HG02852 (cell line): ENCODE results near the gene TAS1R3.
A peak's percentile ranks its signal among the peaks of the same experiment; 100 is the strongest.

Experiments
- ATAC-seq: cut with Tn5 transposase; IDR thresholded peaks from one replicate; pipeline ENCODE4 v1.9.1; 2021; ENCODE audit warnings: mild to moderate bottlenecking, moderate library complexity; ENCODE audit not compliant: unreplicated experiment

The TAS1R3 gene

DNA sequence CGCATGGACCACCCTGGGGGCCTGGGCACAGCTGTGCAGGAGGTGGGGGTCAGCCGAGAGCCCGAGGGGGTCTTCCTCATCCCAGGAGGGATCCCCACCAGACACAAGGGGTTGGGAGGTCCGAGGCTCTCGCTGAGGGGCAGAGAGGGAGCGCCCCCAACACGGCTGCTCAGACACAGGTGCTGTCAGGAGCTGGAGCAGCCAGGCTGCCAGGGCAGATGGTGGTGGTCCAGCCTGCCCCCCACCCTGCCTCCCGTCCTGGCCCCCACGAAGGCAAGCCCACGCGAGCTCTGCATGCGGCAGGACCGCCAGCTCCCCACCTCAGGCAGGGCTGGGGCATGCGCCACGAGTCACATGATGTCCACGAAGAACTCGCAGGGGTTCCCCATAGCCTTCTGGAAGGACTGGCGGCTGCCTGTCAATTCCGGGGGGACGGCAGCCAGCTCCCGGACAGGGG is 4.7 kb downstream of the TAS1R3 start:
- ATAC-seq = no peak

DNA sequence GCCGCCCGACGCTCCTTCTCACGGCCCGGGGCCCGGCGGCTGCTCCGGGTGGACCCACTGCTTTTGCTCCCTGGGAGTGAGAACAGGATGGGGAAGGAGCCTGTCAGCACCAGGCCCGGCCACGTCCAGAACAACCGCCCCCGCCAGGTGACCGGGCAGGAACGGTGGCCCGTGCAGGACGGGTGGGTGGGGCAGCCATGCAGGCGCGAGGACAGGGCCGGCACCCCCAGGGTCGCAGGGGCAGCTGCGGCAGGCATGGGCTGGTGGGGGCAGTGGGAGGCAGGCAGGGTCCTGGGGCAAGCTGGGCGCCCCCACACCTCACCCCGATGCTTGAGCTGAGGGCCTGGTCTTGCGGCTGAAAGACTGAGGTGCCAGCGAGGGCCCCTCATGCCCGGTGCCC is 5.4 kb downstream of the TAS1R3 start:
- ATAC-seq = no peak

DNA sequence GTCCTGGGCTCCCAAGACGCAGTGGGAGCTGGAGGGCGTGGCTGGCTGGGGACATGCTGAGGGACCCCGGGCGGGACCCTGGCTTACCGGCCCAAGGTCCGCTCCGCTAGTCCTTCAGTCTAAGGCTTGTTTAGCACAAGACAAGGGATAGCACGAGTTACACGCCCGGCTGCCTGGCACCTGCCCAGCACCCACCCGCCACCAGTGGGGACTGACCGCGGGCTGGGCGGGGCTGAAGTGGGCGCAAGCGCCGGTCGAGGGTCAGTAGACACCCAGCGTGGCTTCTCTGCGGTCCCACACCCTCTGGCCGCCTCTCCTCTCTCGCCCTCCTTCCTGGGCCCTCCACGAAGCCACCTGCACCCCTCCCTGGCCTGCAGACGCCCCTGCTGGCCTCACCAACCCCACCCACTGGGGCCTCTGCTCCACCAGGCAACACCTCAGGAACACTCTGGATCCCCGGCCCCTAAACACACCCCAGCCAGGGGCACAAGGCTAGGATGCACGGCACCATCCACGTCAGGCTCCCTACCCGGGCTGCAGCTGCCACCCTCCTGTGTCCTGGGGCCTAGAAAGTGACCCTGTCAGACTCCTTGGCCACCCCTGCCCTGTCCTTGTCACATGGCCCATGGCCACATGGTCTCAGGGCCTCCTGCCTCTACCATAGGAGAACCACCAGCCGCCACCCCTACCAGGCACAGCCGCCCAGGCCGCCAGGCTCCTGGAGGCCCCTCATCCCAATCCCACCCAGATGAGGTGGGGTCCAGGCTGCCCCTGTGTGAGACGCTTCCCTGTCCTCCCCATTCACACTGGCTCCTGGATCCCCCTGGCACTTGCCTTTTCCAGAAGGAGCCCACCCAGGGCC is 6.1 kb downstream of the TAS1R3 start:
- ATAC-seq = no peak

DNA sequence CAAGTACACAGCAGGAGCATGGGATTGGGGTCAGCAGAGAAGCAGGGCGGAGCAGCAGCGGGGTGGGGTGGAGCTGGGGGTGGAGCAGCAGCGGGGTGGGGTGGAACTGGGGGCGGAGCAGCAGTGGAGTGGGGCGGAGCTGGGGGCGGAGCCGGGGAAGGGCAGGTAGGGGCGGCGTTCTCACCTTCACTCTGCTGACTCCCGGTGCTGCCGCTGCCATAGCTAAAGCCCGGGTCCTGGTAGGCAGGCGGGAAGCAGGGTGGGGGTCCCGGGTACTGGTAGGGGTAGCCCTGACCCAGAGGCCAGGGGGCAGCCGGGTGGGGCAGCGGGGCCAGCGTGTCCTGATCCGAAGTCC is 6.7 kb downstream of the TAS1R3 start:
- no peak for ATAC-seq

DNA sequence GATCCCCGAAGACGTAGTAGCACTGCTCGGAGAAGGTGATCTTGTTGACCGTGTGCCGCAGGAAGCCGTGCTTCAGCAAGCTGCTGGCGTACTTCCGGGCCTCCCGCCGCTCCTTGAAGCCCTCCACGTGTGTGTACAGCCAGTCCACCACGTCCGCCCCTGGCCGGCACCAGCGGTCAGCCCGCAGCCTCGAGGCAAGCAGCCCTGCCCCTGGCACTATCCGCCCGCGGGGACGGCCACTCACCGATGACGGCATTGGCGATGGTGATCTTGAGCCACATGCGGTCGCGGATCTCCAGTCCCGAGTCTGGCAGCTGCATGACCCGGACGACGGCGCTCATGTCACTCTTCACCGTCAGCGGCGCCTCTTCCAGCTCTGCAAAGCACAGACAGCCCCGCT is 7.2 kb downstream of the TAS1R3 start:
- ATAC-seq = no peak

DNA sequence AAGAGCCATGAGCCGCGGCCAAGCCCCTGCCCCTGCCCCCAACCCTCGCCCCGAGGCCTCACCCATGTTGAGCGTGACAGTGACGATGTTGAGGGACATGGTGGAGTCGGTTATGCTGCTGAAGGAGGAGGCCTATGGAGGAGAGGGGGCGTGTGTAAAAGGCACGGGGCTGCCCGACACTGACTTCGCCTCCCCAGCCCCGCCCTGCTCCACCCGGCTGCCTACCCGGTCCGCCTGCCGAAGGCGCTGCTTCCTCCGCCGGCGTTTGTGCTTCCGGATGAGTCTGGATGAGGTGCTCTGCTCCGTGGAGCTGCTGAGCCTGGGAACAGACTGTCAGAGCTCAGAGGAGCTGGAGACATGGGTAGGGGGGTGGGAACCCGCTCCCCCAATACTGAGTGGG is 9.1 kb downstream of the TAS1R3 start:
- ATAC-seq = no peak

DNA sequence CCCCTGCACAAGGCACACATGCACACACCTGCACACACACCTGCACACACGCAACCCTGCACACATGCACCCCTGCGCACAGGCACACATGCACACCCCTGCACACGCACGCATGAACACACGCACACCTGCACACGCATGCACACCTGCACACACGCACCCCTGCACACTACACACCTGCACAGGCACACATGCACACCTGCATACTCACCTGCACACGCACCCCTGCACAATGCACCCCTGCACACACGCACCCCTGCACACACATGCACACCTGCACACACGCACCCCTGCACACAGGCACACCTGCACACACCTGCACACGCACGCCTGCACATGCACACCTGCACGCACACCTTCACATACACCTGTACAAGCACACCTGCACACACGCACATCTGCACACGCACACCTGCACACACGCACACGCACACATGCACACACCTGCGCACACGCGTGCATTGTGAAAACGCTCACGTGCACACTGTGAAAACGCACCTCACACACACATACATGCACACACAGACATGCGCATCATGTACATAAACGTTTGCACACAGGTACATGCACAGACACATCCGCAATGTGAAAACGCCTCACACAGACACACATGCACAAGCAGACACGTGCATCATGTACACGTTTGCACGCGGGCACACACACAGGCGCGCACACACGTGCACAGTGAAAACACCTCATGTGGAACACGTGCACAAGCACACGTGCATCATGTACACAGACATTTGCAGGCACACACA is 9.9 kb downstream of the TAS1R3 start:
- ATAC-seq = no peak

DNA sequence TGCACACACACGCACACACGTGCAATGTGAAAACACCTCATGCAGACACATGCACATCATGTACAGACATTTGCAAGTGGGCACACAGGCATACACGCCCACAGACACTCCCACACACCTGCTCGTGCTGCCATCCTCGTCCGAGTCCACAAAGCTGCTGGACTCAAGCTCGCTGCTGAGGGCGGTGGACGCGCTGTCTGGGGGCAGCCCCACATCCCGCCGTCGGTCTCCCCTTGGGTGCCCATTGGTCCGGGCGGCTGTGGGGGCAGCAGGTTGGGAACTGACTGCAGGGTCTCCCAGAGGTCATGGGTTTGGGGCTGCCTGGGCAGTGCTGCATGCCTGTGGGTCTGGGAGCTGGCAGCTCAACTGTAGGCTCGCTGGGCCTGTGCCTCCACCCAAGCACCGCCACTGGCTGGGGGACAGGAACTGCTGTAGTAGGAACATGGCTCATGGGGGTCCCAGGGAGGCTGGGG is 10.5 kb downstream of the TAS1R3 start:
- no peak for ATAC-seq

DNA sequence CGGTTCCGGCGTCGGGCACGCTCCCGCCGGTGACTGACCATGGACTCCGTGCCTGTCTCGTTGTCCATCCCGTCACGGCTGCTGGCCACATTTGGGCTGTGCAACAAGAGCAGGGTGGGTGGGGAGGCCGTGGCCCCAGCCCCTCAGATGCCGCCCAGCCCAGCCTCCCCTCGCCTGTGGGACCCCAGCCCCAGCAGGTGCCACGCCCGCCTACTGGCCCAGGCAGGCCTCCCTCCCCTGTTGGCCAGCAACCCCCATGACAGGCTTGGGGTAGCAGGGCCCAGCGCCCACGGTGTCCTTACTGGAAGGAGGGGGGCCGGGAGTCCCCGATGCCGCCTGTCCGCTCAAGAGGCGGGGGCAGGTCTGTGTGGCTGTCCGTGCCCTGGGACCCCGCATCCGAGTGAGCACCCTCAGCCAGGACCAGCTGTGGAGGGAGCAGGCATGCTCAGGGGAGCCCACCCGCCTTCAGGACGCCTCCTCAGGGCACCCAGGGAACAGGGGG is 11.0 kb downstream of the TAS1R3 start:
- ATAC-seq = no peak

DNA sequence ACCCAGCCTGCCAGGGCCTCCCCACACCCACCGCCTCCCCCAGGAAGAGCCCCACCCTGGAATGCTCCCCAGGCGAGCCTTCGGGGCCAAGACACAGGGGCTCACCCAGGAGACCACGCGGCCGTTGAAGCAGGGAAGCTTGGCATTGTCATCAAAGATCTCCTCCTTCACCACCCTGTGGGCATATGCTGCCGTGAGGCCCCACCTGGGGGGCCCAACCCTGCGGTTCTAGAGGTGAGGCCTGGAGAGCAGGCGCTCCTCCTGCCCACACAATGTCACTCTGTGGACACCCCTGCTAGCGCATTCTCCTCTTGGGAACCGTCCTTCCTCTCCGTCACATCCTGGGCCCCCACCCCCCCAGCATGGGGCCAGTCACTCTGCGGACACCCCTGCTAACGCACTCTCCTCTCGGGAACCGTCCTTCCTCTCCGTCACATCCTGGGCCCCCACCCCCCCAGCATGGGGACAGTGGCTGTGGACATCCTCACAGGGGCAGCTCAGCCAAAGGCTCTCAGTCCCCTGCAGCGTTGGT is 11.6 kb downstream of the TAS1R3 start:
- no peak for ATAC-seq

DNA sequence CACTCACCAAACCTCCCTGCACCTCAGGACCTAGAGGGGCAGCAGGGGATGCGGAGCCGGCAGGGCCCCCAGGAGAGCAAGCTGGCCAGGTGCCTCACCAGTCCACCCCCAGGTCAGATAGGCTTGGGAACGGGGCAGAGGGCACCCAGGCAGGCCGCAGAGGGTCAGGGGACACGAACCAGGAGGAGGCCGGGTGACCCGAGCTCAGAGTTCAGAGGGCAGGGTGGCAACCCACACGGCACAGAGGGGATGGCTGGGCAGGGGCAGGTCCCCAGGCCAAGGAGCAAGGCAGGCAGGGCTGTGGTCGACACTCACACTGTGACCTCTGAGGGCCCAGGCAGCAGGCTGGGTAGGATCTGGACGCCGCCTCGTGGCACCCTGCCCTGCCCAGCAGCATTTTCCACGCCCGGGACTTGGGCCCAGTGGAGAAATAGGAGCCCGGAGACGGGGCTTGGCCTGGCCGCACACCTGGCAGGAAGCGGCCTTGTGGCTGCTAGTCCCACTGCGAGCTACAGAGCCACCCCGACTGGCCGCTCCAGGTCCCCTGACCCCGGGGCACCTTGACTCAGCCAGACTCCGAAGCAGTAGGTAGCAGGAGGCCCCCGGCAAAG is 12.8 kb downstream of the TAS1R3 start:
- ATAC-seq = no peak

DNA sequence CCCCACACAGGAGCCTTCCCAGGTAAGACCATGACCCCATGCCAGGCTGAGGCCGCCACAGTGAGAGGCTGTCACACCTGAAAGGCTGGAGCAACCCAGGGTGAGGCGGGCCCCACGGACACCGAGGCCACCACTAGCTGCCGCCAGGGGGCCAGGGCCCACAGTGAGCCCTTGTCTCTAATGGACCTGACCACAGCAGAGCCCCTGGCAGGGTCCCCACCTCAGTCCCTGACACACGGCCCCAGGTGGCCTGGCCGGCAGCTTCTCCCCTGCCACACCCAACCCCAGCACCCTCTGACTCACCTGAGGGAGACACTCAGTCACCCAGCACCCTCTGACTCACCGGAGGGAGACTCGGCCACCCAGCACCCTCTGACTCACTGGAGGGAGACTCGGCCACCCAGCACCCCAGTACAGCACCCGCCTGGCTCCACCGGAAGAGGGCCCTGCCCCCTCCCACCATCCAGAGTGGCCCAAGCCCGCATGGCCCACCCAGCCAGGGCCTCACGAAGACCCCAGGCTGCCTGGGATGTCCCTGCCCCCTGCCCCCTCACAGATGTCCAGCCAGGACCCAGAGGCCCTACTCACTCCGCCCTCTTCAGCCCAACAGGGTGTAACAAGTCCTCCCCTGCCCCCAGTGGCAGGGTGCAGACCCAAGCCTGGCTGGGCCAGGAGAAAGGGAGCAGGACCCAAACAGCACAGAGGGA is 13.7 kb downstream of the TAS1R3 start:
- ATAC-seq = no peak

DNA sequence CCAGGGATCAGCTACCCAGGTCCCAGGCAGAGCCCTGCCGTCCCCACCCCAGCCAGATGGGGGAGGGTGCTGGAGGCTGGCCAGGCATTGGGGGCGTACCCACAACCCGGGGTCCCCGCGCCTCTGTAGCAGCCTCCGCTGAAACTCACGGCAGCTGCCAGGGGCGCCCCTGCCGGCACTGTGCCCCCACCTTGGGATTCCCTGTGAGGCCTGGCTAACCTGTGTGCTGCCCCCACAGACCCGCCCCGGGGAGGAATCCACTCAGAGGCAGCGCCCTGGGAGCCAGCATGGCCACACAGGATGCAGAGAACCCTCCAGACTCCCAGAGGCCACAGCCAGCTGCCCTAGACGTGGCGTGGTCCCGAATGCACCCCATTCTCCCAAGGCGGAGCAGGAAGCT is 14.3 kb downstream of the TAS1R3 start:
- ATAC-seq = no peak

DNA sequence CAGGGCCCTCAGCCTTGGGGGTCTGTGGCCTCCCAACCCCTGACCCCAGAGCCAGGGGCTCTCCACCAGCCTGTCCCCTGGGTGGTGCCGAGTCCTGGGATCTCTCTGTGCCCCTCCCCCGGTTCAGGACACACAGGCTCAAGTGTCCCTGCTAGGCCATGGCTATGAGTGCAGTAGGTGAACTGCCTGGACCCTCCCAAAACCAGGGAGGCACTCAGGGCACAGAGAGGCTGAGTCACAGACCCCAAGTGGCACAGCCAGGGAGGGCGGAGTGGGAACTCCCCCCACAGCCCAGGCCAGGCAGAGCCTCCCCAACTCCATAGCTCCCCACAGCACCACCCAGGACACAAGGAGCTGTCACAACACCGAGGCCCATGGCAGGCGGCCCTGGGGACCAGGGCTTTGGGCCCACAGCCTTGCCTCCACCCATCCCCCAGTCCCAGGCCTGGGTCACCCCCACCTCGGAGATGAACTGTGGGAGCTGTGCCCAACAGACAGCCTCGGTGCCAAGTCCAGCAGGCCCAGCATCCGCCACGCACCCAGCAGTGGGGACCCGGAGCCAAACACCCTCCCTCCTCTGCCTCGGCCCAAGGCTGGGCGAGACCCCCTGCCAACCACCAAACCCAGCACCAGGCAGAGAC is 14.9 kb downstream of the TAS1R3 start:
- no peak for ATAC-seq

DNA sequence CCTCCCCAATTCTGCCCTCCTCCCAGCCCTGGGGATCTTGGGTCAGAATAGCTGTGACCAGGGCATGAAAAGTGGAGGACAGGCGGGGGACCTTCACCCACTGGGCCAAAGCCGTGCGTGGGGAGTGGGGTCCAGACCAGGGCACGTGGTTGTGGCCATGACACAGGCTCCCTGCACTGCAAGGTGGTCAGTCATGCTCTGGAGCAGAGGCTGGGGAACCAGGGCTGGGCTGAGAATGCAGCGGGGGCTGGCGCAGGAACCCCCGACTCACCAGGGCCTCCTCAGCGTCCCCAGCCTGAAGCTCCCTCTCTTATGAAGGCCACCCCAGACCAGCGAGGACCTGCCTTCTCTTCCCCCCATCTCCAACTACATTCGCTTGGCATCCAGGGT is 15.4 kb downstream of the TAS1R3 start:
- ATAC-seq = no peak

DNA sequence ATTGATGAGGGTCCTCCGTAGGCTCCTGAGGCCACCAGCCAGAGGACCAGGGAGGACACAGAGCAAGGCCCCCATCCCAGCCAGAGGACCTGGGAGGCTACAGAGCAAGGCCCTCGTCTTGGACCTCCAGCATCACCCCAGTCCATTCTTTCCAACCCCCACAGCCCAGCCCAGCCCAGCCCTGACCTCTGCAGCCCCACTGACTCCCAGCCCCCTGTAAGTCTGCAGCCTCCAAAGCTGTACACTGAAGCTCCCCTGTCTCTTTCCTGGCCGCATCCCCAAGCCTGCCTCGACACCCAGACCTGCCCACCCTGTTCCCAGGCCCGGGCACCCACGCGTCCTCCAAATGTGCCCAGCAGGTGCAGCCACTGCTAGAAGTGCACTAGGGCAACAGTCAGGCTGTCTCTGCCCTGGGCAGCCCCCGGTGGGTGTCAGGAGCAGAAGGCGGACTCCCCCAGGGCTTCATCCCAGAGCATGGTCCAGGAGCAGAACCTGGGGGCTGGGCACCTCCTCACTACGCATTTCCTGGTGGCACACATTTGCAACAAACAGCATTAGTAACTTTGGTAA is 16.0 kb downstream of the TAS1R3 start:
- ATAC-seq = no peak

DNA sequence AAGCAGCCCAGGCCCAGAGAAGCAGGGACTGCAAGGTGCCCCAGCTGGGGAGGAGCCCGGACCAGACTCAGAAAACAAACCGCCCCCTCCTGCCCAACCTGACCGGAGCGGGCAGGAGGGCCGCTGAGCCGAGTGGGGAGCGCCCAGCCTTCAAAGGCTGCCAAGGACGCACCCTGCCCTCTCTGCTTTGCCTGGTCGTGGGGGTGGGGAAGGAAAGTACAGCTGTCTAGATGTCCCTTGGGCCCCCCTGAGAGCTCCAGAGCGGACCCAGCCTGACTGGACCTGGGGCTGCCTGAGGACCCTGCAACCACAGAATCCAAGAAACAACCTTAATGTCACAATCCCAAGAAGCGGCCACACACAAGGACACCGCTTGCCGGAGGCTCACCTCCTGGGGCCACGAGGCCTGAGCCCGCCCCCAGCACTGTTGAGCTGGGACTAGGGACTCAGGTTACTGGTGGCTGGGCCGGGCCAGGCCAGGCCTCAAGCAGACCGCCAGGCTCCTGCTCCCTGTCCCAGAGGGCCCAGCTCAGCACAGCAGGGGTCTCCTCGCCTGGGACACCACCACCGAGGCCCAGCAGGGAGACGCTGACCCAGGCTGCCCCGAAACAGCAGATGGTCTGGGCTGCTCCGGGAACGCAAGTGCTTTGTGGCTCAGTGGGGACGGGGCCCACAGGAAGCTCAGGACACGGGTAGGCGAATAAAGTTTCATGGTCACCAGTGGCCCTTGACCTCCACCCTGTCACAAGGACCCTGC is 16.8 kb downstream of the TAS1R3 start:
- ATAC-seq = no peak

DNA sequence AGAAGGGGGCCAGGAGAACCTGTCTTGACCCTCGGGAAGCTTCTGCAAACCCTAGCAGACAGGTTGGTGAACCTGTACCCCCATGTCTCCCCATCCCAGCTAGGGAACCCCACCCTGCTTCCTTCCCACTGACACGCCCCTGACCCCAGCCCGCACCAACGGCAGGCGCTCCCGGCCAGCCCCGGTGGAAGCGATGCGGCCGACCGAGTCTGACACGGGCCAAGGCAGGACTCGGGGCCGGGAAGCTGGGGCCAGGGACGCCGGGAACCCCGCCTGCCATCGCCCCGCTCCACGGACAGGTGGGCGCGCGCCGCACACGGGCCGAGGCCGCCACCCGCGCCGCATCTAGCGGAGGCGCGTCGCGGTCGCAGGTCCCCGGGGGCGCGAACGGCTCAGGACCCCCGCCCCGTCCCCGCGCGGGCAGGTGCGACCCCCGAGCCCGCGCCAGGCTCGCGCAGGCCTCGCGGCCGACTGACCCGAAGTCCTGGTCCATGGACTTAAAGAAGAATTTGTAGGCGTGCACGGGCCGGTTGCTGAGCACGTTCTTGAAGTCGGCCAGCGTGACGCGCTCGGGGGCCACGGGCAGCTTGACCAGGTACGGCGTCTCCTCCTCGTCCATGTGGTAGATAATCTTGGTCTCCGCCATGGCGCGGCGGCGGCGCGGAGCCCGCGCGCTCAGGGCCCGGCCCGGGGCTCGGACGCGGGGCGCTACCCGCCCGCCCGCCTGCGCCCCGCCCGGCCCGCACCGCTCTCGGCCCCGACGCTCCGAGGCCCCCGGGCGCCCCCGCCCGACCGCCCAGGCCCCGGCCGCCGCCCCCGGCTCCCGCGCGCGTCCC is 17.6 kb downstream of the TAS1R3 start:
- ATAC-seq = peak; percentile 34
